ENCODE data around the gene CD151. TPM values are rescaled to one million over a fixed set of nuclear protein-coding genes. Genes with fewer than 3 reads are reported as not detected.
A peak's percentile ranks its signal among the peaks of the same experiment; 100 is the strongest.

The CD151 gene
- polyA plus RNA-seq, 10 donors = 113 to 161 (median 135) TPM

DNA sequence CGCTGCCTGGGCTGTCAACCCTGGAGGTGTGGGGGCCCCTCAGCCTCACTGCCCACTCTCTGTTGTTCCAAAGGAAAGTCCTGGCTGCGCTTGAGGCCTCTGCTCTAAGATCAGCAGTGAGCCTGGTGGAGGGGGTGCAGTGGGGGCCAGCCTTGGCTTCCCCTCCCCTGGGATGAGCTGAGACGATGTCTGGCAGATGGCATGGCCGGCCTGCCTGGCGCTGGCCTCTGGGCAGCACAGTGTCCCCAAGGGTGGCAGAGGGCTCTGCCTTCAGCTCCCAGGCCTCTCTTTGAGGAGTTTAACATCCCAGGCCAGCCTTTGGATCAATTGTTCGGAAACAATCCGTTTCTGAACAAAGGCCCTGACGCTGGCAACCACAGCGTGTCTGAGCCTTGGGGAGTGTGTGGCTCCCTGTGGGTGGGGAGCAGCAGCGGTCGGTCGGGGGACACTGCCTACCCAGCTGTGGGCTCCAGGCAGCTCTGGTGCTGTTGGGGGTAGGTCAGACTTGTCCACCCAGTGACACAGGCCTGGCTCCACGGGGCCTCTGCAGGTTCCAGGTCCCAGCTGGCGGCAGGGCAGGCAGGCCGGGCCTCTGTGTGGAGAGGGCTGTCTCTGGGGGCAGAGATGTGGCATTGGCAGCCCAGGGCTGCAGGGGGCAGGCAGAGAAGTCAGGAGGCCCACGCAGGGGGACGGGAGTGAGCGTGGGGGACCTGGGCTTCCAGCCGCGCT, 22.0 kb downstream of the CD151 start:
- no peak for DNase-seq

DNA sequence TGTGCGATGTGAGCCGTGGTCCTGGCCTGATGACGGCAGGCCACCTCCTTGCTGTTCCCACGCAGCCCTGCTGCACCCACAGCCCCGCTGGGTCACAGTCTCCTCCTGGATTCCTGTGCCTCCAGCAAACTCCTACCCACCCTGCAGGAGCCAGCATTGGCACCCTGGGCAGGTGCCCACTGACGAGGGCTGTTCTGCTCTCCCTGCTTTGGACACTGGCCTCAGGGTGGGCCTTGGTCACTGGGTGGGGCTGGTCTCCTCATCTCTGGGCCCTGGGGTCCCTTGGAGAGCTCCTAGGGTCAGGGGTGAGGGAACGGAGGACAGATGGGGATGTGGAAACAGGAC, 22.6 kb downstream of the CD151 start:
- DNase-seq = no peak

DNA sequence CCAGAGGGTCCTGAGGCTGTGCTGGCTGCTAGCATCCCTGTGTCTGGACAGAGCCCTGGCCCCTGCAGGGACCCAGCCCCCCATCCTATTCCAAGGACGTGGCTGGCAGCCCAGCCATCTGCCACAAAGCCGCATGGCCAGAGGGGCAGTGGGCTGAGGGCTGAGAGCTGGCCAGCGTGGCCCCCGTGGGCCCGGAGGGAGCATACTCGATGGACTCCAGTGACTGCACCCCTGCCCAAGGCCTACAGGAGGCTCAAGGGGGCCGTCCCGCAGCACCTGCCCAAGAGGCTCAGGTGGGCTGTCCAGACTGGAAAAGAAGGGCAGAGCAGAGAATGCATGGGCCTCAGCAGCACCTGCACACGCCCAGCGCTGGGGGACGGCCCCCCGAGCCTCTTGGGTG, 23.0 kb downstream of the CD151 start:
- DNase-seq = no peak

DNA sequence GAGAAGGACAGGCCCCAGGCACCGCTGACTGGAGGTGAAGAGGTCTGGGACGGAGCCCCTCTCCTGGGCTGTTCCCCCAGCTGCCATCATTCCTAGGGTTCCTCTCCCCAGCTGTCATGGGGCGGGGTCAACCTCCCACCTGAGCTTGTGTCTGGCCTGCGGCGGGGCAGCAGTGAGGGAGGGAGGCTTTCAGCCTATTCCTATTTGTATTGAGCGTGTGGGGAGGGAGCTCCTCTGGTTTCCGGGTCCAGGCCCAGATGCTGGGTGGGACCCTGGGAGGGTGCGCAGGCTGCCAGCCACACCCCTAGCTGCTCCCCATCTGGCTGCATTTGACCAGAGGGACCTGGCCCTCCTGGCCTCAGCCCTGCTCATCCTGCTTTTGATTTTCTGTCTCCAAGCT, 23.6 kb downstream of the CD151 start:
- DNase-seq = no peak

DNA sequence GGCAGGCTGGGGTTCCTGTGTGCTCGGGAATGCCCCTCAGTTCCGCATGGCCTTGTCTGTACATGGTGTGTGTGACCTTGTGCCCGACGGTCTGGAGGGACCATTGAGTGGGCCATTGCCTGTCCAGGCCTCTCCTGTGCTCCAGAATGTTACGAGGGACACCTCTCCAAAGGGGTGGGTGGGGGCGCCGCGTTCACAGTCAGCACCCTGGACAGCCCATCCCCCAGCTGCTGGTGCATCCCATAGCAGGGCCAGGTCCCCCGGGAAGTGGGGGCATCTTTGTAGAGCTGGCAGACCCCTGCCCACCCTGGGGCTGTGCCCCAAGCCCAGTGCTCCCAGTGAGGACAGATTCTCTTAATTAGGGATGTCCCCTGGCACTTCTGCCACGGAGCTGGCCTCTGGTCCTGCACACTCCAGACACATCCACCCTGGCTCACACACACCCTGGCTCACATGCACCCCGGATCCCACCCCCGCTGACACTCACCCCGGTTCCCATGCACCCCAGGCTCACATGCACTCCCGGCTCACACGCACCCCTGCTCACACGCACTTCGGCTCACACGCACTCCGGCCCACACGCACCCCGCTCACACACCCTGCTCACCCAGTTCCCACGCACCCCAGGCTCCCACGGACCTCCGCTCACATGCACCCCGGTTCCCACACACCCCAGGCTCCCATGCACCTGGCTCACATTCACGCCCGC, 25.5 kb downstream of the CD151 start:
- DNase-seq = no peak

DNA sequence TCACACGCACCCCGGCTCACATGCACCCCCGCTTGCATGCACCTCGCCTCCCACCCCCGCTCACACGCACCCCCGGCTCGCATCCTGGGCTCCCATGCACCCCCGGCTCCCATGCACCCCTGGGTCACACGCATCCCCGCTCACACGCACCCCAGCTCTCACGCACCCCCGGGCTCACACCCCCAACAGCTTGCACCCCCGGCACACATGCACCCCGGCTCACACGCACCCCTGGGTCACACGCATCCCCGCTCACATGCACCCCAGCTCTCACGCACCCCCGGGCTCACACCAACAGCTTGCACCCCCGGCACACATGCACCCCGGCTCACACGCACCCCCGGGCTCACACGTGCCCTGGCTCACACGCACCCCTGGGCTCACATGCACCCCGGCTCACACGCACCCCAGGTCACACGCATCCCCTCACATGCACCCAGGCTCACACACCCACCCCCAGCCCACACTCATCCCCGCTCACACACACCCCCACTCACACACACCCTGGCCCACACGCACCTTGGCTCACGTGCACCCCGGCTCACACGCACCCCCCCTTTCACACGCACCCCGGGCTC, 26.1 kb downstream of the CD151 start:
- no peak for DNase-seq

DNA sequence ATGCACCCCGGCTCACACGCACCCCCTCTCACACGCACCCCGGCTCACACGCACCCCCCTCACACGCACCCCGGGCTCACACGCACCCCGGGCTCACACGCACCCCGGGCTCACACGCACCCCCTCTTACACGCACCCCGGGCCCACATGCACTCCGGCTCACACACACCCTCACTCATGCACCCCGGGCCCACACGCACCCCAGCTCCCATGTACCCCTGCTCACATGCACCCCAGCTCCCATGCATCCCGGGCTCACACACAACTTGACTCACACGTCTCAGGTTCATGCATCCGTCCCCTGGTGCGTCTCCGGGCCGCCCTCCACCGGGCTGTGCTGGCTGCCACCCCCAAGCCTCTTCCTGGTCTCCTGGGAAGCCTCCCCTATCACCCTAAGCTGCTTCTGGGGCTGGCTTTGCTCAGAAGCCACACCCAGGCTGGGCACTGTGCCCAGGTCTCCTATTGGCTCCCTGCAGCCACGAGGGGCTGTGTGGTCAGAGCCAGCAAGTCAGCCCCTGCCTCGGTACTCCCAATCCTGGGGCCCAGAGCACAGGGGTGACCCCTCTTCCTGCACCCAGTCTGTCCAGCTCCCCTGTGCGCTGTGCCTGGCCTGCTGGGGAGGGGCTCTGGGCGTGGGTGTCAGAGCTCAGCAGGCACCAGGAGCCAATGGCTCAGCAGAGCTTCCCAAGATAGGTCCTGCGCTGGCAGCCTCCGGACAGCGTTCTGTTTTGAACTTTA, 26.8 kb downstream of the CD151 start:
- peak; percentile 56 to 90 (median 83) for DNase-seq

DNA sequence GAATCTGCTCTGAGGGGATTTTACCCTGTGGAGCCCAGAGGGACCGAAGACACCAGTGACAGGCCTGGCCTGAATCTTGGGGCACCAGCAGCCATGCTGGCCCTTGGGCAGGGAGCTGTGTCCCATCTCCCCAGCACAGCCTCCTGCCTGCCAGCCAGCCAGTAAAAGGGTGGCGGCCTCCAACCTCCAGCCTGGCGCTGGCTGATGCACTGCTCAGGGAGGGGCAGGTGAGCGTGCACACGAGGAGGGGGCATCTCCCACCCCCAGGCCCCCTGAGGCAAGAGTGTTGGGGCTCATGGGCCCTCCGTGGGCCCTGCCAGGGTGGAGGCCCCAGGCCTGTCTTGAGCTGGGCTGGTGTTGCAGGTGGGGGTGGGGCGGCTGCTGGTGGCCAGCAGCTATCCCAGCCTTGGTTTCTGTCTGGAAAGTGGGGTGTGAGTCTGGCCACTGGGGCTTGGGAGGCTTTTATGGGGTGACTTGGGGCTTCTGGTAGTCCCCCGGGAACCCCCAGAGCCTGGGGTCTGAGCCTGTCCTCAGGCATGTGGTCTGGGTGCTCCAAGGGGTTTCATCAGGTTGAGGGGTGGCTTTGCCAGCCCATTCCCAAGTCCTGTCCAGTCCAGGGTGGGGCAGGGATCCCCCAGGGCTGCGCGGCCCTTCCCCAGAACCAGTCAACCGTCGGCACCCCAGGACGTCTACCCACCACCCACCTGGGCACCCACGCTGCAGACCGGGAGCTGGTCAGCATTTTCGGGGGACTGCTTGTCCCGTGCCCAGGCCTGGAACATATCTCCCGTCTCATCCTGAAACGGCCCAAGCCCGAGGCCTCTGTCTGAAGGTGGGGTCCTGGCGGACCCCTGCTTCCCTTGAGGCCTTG, 27.7 kb downstream of the CD151 start:
- DNase-seq = no peak

DNA sequence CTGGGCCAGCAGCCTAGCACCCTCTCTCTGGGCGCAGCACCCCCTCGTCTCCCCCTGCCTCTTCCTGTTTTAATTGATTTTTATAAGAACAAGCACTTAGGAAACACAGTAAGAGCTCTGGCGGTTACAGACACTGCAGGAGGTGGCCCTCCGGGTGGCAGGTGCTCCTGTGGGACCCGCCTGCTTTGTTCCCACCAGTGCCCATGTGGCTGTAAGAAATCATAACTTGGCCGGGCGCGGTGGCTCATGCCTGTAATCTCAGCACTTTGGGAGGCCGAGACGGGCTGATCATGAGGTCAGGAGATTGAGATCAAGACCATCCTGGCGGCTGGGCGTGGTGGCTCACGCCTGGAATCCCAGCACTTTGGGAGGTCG, 28.3 kb downstream of the CD151 start:
- no peak for DNase-seq

DNA sequence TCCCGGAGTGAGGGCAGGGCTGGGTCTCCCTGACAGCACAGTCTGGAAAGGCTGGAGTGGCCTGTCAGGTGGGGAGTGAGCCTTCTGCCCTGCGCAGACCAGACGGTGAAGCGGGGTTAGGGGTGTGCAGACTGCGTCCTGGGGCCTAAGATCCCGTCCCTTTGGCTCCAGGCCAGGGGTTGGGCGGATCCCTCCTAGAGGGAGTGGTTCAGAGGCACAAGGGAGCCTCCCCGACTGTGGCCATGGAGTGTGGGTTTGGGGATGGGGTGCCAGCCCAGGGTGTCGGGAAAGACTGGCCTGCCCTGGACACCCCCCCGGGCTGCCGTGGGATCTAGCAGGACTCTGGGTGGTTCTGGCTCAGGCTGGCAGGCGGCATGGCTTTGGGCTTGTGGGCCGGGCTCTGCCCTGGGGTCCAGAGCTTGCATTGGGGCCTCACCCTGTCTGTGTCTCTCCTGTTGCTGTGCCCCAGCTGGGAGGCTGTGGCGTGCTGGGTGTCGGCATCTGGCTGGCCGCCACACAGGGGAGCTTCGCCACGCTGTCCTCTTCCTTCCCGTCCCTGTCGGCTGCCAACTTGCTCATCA, 29.4 kb downstream of the CD151 start:
- DNase-seq = peak in 2 of 3 donors; percentile 38 to 65

DNA sequence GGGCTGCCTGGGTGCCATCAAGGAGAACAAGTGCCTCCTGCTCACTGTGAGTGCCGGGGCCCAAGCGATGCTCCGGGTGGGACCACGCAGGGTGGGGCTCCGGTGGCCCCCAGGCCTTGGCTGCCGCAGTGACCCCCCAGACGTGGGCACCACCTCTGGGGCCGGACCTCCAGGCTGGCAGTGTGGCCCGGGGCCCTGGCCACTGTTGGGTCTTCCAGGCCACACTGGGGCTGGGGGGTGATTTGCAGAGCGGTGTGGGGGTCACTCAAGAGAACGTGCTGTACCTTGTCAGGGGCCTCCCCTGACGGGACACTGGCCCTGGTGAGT, 29.9 kb downstream of the CD151 start:
- DNase-seq = peak in 1 of 3 donors; percentile 29

DNA sequence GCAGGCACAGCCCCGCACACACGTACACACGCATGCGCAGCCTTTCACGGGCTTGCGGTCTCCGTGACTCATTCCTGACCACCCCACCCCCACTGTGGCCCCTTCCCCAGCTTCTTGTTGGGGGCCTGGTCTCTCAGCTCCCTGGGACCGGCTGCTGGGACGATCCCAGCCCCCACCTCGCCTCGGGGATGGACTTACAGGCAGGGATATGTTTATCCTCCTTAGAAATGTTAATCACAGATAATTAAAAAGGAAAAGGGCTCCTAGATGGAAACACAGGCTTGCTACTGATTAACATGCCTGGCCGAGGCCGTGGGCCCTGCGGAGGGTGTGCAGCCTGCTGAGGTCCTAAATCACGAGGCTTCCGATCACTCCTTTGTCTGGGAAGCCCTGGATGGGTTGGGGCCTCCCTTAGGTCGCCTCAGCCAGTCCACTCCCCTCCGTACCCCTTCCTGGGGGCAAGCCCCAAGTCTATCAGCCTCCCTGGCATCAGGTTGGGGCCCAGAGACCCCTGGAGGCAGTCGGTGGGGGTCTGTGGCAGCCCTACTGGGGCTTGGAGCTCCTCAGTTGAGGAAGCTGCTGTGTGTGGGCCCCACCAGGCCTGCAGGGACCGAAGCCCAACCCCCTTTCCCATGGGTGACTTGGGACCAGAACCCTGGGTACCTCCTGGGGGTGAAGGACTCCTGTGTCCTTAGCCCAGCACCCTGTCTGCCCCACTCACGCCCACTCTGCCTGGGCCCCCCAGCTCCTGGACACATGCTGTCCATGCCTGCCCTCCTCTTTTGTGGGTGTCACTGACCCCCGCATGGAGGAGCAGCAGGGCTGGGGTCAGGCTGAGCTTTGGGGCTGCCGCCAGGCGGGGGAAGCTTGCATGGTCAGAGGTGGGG, 30.5 kb downstream of the CD151 start:
- peak in 1 of 3 donors; percentile 17 for DNase-seq

DNA sequence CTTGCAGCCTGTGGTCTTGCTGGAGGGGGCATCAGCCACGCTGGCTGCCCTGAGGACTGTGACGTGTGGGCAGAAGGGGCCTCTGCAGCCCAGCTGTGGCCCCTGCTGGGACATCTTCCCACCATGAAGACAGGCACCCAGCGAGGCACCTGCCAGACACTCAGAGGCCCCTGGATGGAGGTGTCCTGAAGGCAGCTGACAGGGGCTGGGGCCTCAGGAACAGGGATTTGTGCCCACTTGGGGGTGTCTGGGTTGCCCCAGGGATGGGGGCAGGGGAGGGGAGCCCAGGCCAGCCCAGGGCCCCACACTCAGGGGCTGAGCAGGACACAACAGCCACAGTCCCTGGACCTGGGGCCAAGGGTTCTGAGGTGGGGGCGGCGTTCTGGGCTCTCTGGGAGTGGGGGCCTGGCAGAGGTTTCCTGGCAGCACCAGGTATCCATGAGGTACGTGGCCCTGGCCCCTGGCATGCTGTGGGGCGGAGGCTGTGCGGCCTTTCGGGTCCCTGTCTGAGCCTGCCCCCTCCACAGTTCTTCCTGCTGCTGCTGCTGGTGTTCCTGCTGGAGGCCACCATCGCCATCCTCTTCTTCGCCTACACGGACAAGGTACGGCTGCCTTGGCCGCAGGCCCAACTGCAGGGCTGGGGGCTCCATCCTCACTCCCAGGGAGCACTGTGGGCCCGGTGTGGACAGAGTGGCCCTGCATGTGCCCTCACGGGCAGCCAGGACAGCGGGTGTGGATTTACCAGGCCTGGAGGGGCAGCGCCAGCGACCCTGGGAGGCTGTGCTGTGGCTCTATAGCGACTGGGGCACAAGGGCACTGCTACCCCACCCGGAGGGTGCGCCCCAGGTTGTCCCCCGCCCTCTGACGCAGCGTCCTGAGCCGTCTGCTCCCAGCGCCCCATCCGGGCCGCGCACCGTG, 31.4 kb downstream of the CD151 start:
- DNase-seq = peak in 1 of 3 donors; percentile 24

DNA sequence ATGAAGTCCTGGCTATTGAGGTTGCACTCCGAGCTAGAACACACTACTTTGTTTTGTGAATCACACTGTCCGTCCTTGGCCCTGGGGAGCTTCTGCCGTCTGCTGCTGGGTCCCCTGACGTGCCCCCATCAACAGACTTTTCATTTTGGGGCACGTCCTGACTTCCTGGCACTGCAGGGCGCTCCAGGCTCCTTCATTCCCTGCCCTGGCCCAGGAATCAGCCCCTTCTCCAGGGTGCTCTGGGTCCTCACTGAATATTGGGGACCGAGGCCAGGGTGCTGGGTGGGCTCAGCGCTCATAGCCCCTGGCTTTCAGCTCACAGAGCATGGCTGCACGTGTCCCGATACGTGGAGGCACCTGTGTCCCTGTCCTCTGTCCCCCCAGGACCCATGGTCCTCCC, 32.1 kb downstream of the CD151 start:
- DNase-seq = peak in 1 of 3 donors; percentile 23

DNA sequence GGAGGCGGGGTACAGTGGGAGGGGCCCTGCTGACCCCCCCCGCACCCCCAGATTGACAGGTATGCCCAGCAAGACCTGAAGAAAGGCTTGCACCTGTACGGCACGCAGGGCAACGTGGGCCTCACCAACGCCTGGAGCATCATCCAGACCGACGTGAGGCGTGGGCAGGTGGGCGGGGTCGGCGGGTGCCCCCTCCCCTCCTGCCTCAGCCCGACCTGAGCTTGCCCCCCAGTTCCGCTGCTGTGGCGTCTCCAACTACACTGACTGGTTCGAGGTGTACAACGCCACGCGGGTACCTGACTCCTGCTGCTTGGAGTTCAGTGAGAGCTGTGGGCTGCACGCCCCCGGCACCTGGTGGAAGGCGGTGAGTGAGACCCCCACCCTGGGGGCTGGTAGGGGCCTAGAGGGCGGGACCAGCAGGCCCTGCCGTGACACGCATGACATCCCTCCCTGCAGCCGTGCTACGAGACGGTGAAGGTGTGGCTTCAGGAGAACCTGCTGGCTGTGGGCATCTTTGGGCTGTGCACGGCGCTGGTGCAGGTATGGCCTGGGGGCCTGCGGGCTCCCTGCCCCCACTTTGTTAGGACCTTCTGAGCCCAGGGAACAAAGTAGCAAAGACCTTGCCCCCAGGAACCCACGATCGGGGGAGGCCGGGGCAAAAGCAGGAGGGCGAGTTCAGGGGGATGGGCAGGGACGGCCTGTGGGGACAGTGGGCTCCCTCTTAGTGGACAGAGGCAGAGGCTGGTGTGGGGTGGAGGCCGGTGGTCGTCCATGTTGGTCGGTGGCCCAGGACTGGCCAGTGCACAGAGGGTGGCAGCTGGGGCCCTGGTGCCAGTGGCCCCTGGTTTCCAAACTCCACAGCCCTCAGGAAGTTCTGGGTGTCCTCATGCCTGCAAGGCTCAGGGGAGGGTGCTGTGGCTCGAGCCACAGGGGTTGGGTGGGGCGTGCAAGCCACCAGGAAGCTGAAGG, 33.0 kb downstream of the CD151 start:
- peak in 1 of 3 donors; percentile 14 for DNase-seq

DNA sequence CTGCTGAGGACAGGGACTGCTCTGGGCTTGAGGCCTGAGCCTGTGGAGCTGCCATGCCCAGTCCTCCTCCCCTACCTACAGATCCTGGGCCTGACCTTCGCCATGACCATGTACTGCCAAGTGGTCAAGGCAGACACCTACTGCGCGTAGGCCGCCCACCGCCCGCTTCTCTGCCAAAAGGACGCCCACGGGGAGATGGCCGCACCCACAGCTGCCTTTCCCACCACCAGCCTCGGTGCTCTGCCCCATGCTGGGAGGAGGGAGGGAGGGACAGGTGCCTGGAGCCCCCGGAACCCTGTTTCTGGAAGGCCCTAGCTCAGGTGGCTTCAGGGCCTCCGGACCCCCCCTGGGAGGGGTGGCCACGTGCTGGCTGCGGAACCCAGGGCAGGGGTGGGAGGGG, 33.7 kb downstream of the CD151 start:
- DNase-seq = no peak

DNA sequence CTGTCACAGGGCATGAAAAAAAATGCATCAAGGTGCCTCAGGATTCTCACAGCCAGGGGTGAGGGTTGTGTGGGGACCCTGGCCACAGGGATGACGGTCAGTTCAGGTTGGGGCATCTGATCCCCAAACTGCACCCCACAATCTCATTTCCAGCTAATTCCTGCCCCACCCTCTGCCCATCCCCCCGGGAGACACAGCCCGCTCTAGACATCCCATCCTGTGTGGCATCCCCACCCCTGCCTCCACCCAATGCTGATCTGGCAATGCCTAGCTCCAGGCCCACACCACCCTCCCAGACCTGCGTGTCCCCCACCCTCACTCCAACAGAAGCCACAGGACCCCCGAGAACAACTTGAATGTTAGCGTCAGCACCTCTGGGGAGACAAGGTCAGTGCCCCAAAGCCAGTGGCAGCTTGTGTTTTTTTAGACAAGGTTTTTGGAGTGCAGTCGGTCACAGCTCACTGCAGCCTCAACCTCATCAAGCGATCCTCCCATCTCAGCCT, 35.2 kb downstream of the CD151 start:
- DNase-seq = no peak

DNA sequence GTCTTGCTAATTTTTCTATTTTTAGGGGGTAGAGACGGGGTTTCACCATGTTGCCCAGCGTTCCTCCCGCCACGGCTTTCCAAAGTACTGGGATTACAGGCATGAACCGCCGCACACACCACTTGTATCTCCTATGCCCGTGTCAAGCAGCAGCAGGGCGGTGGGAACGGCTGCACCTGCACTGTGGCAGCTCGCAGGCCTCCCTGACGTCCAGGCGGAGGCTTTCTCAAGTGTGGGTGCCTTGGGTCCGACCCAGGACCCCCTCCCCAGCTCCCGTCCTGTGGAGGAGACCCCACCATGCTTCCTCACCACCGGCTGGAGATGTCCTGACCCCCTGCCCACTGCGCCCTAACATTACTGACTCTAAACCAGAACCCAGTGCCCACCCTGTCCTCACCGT, 35.6 kb downstream of the CD151 start:
- DNase-seq = no peak
